Astrocyte of the spinal cord (primary cell): ENCODE measurements around the gene ATP5F1D.

Experiments used
- DNase-seq: peaks from one replicate; pipeline ENCODE4 v3.0.0; 2011; ENCODE audit warnings: low read depth, low spot score
- H3K4me3 ChIP-seq: 2 replicates; pipeline ENCODE4 v1.5.1; 2011; ENCODE audit warnings: low read depth, mild to moderate bottlenecking, low read length, moderate library complexity
- in situ Hi-C: cut with HindIII; loops from 2 replicates; pipeline ENCODE4 v1.10.0; 2017; ENCODE audit warnings: low sequenced_read_pairs
- TF ChIP-seq, protein P1 (sequence below): IDR thresholded peaks from 2 replicates; pipeline ENCODE4 v1.5.1; 2012; ENCODE audit warnings: low read depth, mild to moderate bottlenecking, low read length, inconsistent platforms

Gene ATP5F1D

DNA sequence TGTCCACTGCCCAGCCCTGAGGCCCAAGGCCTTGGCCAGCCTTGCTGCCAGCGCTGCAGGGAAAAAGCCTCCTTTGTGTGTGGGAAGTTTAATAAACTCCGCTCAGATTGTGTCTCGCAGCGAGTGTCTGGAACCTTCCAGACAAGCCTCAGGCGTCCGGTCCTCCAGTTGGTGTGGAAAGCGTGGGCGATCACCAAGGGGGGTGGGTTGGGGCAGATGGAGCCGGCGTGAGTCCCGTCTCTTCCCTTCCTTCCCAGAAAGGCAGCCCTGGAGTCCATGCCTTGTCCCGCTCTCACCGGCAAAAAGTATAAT lies 31.4 kb upstream of the ATP5F1D start:
- in situ Hi-C loops = no loop called here
- DNase-seq = no peak
- TF ChIP-seq, protein P1, sequence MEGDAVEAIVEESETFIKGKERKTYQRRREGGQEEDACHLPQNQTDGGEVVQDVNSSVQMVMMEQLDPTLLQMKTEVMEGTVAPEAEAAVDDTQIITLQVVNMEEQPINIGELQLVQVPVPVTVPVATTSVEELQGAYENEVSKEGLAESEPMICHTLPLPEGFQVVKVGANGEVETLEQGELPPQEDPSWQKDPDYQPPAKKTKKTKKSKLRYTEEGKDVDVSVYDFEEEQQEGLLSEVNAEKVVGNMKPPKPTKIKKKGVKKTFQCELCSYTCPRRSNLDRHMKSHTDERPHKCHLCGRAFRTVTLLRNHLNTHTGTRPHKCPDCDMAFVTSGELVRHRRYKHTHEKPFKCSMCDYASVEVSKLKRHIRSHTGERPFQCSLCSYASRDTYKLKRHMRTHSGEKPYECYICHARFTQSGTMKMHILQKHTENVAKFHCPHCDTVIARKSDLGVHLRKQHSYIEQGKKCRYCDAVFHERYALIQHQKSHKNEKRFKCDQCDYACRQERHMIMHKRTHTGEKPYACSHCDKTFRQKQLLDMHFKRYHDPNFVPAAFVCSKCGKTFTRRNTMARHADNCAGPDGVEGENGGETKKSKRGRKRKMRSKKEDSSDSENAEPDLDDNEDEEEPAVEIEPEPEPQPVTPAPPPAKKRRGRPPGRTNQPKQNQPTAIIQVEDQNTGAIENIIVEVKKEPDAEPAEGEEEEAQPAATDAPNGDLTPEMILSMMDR = no peak
- H3K4me3 ChIP-seq = no peak overlapping the region

DNA sequence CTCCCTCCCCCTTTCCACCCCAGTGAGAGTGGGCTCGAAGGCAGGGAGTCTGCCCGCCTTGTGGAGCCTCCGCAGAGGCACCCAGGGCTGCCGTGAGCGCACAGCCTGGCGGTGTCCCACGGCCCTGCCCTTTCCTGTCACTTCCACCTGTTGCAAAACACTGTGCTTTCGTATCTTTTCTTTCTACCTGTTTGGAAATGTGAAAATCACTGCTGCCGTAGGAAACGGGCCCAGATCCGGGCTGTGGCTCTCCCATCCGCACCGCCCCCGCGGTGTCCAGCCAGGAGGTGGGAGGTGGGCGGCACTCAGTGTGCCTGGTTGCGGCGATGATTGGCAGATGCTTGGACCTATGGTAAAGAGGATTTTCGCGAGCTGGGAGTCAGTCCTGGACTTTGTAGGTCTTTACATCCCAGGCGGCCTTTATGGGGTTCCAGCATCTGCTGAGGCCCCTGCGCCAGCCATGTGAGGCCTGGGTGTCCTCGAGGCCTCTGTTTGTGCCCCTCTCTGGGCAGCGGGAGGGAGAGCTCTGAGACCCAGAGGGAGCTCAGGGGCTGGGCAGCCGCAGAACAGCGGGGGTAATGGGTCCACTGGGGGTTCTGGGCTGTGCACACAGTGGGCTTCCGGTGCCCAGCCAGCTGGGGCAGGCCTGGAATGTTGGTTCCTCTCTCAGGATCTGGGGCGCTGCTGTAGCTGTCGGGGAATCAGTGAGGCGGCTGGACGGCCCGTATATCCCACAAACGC lies 29.9 kb upstream of the ATP5F1D start:
- in situ Hi-C loops = no loop called here
- TF ChIP-seq, protein P1 = no peak
- DNase-seq = no peak
- no peak overlapping the region for H3K4me3 ChIP-seq

DNA sequence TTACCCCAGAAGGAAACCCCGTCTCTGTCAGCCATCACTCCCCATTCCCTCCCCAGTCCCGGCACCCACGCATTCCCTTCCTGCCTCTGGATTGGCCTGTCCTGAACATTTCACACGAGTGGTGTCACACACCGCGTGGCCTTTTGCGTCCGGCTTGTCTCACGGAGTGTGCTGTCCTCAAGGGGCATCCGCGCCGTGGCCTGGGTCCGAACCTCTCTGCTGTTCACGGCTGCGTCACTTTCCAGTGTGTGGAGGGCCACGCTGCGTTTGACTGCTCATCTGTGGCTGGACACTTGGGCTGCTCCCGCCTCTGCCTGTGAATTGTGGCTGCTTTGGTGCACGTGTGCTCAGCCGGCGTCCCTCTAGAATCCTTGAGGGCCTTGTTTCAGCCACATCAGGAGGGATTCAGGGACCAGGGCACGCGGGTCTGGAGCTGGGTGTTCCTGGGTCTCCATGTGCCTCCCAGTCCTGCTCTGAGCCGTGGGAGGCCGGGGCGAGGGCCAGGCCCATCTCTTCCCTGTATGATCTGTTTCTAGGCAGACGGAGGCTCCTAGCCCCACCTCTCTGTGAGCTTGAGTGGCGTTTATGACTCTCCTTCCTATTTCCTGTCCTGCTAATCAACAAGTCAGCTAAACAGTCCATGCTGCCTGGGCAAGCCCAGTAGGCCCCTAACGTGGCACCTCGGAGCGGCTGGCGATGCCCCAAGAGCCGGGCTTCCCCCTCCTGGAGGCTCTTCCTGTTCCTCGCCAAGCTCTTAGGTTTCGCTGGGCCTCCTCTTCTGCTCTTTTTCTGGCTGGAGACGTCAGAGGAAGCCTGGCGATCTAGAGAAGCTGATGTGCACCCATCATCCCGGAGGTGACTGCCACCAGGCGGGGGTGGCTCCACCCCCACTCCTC lies 27.9 kb upstream of the ATP5F1D start:
- in situ Hi-C loops = no loop called here
- peak; percentile 54 for DNase-seq
- no peak overlapping the region for H3K4me3 ChIP-seq
- TF ChIP-seq, protein P1 = no peak

DNA sequence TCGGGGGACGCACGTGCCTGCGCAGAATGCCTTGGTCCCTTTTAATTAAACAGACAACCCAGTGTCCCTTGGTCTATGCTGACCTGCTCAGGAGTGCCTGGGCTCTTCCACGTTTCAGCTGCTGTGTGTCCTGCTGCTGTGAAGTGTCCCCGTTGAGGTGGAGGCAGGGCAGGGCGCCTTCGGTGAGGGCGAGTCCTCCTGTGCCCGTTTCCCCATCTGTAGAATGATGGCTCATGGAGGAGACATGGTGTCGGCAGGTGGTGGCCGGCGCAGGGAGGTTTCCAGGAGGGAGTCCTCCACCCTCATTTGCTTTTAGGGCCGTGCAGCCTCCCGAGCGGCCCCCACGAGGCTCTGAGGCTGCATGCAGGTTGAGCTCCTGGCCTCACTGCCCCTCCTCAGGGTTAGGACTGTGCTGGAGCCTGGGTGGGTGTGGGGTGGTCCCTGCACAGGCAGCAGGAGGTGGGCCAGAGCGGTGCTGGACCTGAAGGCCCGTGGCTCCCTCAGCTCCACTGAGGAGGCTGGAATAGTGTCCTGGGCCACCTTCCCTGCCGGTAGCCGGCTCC lies 27.2 kb upstream of the ATP5F1D start:
- no peak overlapping the region for H3K4me3 ChIP-seq
- in situ Hi-C loops = no loop called here
- TF ChIP-seq, protein P1 = no peak
- no peak for DNase-seq

DNA sequence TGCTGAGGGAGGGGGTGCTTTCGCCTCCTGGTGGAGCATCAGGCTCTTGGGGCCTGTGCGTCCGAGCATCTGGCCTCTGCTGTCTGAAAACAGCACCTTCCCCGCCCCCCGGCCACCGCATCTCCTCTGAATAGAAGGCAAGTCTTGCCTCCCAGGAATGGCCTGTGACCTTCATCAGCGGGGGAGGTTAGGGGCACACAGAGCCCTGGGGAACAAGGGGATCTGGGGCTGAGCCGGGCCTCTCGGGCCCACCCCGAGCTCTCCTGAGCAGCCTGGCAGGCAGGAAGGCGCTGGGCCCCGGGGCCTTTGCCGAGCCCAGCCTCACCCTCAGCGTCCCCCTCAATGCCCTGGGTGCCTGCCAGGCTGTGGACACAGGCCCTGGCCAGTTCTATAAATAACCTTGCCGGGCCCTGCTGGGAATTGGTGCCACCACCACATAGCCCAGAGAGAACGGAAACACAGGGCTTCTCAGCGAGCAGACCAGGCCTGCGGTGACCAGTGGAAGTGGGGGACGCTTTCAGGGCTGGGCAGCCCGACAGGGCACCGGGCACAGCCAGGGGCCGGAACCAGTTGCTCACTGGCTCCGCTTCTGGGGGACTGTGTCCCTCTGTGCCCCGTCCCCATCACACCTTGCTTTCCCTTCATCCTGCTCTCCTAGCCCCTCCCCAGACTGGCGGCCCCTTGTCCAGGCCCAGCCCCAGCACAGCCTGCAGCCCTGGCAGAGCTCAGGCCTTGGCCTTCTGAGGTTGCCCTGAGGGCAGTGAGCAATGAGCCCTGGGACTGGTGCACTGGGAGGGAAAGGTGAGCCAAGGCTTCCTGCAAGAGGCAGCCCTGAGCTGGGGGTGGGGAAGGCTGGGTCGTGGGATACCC lies 26.5 kb upstream of the ATP5F1D start:
- peak; percentile 23 for DNase-seq
- TF ChIP-seq, protein P1 = no peak
- in situ Hi-C loops = no loop called here
- H3K4me3 ChIP-seq = no peak overlapping the region

DNA sequence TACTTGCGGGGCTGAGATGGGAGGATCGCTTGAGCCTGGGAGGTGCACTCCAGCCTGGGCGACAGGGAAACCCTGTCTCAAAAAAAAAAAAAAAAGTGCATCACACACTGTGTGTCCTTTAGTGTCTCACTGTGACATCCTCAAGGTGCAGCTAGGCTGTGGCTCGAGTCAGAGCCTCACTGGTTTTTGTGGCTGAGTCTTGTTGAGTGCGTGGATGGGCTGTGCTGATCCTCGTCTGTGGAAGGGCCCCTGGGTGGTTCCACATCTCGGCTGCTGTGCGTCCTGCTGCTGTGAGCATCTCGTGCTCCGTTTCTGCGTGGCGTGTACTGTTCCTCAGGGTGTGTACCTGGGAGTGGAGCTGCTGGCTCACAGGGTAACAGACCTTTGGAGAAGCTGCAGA lies 24.8 kb upstream of the ATP5F1D start:
- in situ Hi-C loops = no loop called here
- TF ChIP-seq, protein P1 = no peak
- no peak for DNase-seq
- H3K4me3 ChIP-seq = no peak overlapping the region
